ENCODE data around the gene HES1.
"Not testable (repeated sequence)": the region's sequence is repeated elsewhere in the genome, so short reads cannot be mapped to it uniquely, and the experiment has no call there.

HES1 gene

DNA sequence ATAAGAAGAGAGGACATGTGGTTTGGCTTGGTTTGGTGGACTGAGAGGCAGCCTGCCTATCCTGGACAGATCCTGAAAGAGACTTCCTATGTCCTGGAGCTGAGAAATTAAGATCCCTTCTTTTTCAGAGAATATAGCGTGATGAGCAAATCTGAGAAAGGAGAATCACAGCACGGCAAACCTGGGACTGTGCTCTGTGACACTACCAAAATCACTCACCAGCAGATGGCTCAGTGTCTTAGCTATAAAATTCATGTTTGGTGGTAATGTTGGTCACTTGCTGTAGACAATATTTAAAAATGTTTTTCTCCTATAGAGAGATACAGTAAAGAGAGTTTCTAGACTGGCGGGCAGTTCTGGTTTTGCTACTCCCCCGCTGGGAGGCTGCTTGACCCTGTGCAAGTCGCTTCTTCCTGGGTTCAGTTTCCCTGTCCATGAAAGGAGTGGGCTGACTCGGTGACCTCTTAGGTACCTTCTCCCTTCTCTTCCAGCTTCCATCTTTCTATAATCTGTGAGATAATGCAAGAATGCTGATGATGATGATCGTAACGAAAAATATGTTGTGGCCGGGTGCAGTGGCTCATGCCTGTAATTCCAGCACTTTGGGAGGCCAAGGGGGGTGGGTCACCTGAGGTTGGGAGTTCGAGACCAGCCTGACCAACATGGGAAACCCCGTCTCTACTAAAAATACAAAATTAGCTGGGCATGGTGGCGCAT is 7.6 kb upstream of the HES1 start:
- TF ChIP-seq ELF4 (IDR thresholded peaks at IDR 0.05): no peak
- no peak for TF ChIP-seq HDGF (IDR thresholded peaks at IDR 0.05; ENCODE audit: borderline replicate concordance)
- TF ChIP-seq LEF1 (IDR thresholded peaks at IDR 0.05; ENCODE audit: borderline replicate concordance): no peak
- no peak for TF ChIP-seq ARNT (IDR thresholded peaks at IDR 0.05)
- no peak for TF ChIP-seq SP1 (IDR thresholded peaks at IDR 0.05)
- no peak for TF ChIP-seq CTBP1 (IDR thresholded peaks at IDR 0.05; ENCODE audit: borderline replicate concordance)
- TF ChIP-seq, protein P1, sequence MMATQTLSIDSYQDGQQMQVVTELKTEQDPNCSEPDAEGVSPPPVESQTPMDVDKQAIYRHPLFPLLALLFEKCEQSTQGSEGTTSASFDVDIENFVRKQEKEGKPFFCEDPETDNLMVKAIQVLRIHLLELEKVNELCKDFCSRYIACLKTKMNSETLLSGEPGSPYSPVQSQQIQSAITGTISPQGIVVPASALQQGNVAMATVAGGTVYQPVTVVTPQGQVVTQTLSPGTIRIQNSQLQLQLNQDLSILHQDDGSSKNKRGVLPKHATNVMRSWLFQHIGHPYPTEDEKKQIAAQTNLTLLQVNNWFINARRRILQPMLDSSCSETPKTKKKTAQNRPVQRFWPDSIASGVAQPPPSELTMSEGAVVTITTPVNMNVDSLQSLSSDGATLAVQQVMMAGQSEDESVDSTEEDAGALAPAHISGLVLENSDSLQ (IDR thresholded peaks at IDR 0.05): no peak
- TF ChIP-seq FOXA1 (IDR thresholded peaks at IDR 0.05): no peak
- TF ChIP-seq FOXM1 (IDR thresholded peaks at IDR 0.05; ENCODE audit: borderline replicate concordance): no peak
- no peak for TF ChIP-seq TARDBP (IDR thresholded peaks at IDR 0.05)
- no peak for TF ChIP-seq SUZ12 (IDR thresholded peaks at IDR 0.05)
- no peak for TF ChIP-seq ZNF384 (IDR thresholded peaks at IDR 0.05)
- TF ChIP-seq BHLHE40 (IDR thresholded peaks at IDR 0.05; ENCODE audit: borderline replicate concordance): no peak
- POLR2A ChIA-PET: no interaction called here
- CTCF ChIA-PET: no interaction called here
- DNase-seq (ENCODE audit: extremely low spot score): no peak

DNA sequence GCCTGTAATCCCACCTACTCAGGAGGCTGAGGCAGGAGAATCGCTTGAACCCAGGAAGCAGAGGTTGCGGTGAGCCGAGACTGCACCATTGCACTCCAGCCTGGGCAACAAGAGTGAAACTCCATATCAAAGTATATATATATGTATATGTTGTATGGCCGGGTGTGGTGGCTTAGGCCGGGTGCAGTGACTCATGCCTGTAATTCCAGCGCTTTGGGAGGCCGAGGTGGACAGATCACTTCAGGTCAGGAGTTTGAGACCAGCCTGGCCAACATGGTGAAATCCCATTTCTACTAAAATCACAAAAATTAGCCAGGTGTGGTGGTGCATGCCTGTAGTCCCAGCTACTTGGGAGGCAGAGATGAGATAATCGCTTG is 7.0 kb upstream of the HES1 start:
- CTCF ChIA-PET; DNase-seq (ENCODE audit: extremely low spot score): not testable (repeated sequence)
- POLR2A ChIA-PET: interaction anchor here (1.7 kb wide), 1 partner anchor 125 kb away, joined by 4 read pairs; no protein-coding TSS in a partner anchor

DNA sequence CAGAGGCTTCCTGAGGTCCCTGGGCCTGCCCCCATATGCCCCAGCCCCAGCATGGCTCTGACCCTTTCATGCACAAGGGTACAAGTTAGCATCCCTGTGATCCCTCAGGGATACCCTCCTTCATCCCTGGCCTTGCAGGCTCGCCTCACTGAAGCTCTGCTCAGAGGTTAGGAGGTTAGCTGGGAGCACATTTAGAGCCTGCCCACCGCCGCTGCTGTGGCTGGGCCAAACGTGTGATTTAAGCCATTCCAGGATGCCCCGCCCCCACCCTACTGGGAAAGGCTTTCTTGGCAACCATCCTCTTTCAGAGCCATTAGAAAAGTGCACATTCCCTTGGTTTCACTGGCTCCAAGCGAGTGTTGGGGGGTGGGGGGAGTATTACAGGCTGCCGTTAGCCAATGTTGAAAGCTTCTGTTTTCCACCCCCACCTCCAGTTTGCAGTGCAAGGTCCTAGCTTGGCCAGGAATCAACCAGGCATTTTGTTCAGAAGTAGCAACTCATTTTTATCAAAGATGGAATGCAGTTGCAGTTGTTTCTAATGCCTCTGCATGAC is 6.3 kb upstream of the HES1 start:
- POLR2A ChIA-PET: interaction anchor here (1.1 to 1.7 kb wide), 2 partner anchors 10 to 126 kb away, joined by 3 to 4 read pairs; no protein-coding TSS in a partner anchor
- CTCF ChIA-PET: no interaction called here
- DNase-seq (ENCODE audit: extremely low spot score): no peak
- TF ChIP-seq SP1 (IDR thresholded peaks at IDR 0.05) (no peak), ARNT (IDR thresholded peaks at IDR 0.05) (no peak), CTBP1 (IDR thresholded peaks at IDR 0.05; ENCODE audit: borderline replicate concordance) (no peak), FOXM1 (IDR thresholded peaks at IDR 0.05; ENCODE audit: borderline replicate concordance) (no peak), ELF4 (IDR thresholded peaks at IDR 0.05) (no peak), FOXK2 (IDR thresholded peaks at IDR 0.05) (no peak), FOXA1 (IDR thresholded peaks at IDR 0.05) (no peak), TARDBP (IDR thresholded peaks at IDR 0.05) (no peak), ZNF384 (IDR thresholded peaks at IDR 0.05) (no peak), L3MBTL2 (conservative IDR thresholded peaks at IDR 0.05) (no peak), BHLHE40 (IDR thresholded peaks at IDR 0.05; ENCODE audit: borderline replicate concordance) (no peak), SUZ12 (IDR thresholded peaks at IDR 0.05) (no peak), NFRKB (IDR thresholded peaks at IDR 0.05) (no peak), HDGF (IDR thresholded peaks at IDR 0.05; ENCODE audit: borderline replicate concordance) (no peak)
- TF ChIP-seq, protein P1 (IDR thresholded peaks at IDR 0.05): no peak

DNA sequence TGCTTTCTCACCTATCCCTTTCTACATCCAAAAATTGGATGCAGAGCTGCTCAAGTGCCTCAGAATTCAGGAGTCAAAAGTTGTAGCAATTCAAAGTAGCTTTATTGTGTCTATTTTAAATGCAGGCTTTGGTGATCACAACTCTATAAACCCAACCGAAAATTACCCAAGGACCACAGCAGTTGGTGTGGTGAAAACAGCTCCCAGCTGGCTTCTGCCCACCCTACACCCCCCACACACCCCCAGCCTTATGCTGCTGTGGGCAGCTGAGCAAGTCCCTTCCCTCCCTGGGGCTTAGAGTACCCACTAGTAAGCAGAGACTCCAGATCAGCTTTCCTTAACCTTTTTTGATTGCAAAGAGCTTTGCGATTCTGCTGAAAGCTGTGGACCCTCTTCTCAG is 5.8 kb upstream of the HES1 start:
- DNase-seq (ENCODE audit: extremely low spot score): no peak
- TF ChIP-seq HDGF (IDR thresholded peaks at IDR 0.05; ENCODE audit: borderline replicate concordance) (no peak), FOXA1 (IDR thresholded peaks at IDR 0.05) (no peak), ARNT (IDR thresholded peaks at IDR 0.05) (no peak), ELF4 (IDR thresholded peaks at IDR 0.05) (no peak), SUZ12 (IDR thresholded peaks at IDR 0.05) (no peak), NFRKB (IDR thresholded peaks at IDR 0.05) (no peak), SP1 (IDR thresholded peaks at IDR 0.05) (no peak), TARDBP (IDR thresholded peaks at IDR 0.05) (no peak), ZNF384 (IDR thresholded peaks at IDR 0.05) (no peak), FOXM1 (IDR thresholded peaks at IDR 0.05; ENCODE audit: borderline replicate concordance) (no peak), L3MBTL2 (conservative IDR thresholded peaks at IDR 0.05) (no peak), FOXK2 (IDR thresholded peaks at IDR 0.05) (no peak), BHLHE40 (IDR thresholded peaks at IDR 0.05; ENCODE audit: borderline replicate concordance) (no peak), CTBP1 (IDR thresholded peaks at IDR 0.05; ENCODE audit: borderline replicate concordance) (no peak)
- TF ChIP-seq, protein P1 (IDR thresholded peaks at IDR 0.05): no peak
- ChIA-PET POLR2A (interaction anchor here (1.1 to 1.7 kb wide), 2 partner anchors 9 to 127 kb away, joined by 3 to 4 read pairs; no protein-coding TSS in a partner anchor), CTCF (no interaction called here)

DNA sequence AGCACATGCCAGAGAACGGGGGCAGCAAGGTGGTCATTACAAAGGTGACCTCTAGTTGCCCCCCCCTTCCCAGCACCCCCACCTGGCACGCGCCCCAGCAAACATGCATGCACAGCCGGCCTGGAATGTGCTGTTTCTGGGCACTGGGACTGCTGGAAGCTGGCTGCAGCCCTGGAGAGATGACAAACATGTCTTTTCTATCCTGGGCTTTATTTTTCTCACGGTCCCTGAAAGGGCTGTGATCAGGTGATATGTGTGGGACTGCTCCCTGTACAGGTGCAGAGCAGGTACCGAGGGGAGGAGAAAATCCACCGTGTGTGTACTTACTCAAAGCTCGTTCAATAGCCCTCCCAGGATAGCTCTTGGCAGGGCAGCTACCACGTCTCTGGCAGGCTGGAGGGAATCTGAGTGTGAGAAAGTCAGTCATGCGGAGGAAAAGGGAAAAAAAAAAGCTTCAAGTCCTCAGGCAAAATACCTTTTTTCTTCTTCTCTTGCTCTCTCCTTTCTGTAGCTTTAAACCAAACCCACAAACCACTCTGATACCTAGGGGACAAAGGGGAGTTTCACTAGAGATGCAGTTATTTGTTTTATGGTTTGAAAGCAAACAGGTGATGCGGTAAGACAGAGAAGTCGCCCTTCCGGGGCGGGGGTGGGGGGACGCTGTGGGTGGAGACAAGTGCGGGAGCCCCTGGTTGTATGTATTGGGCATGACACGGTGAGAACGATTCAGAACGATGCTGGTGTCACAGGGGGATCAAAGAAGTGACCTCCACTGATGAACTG is 5.0 kb upstream of the HES1 start:
- POLR2A ChIA-PET: interaction anchor here (0.6 to 1.1 kb wide), 2 partner anchors 8 to 473 kb away, joined by 3 read pairs; no protein-coding TSS in a partner anchor
- TF ChIP-seq NFRKB (IDR thresholded peaks at IDR 0.05) (no peak), FOXA1 (IDR thresholded peaks at IDR 0.05) (no peak), L3MBTL2 (conservative IDR thresholded peaks at IDR 0.05) (no peak), ZNF384 (IDR thresholded peaks at IDR 0.05) (no peak), TARDBP (IDR thresholded peaks at IDR 0.05) (no peak), FOXK2 (IDR thresholded peaks at IDR 0.05) (no peak), ARNT (IDR thresholded peaks at IDR 0.05) (no peak), SUZ12 (IDR thresholded peaks at IDR 0.05) (no peak), SP1 (IDR thresholded peaks at IDR 0.05) (no peak)
- TF ChIP-seq, protein P1 (IDR thresholded peaks at IDR 0.05): no peak
- CTCF ChIA-PET: interaction anchor here (1.1 kb wide), 1 partner anchor 161 kb away, joined by 4 read pairs; no protein-coding TSS in a partner anchor
- no peak for DNase-seq (ENCODE audit: extremely low spot score)

Data from HEK293T (cell line).